PC-3 (cell line): ENCODE results near the gene ZFYVE19. TPM values are rescaled to one million over a fixed set of nuclear protein-coding genes. Genes with fewer than 3 reads are reported as not detected.
"Not testable (repeated sequence)": the region's sequence is repeated elsewhere in the genome, so short reads cannot be mapped to it uniquely, and the experiment has no call there.

Source experiments
- ATAC-seq: fragments of 200-7000 bp; cut with Tn5 transposase; 2 replicates; pipeline ENCODE4 v1.9.1; 2020; ENCODE audit warnings: mild to moderate bottlenecking, moderate library complexity
- BruUV-seq: library from RNA; stranded (reverse); fragments of 400-500 nt; replicated peaks from 2 replicates; lab custom pipeline; 2021; lab: Mats Ljungman, UMichigan
- CTCF ChIA-PET: fragments of 300-600 bp; sonication (Branson Sonifier 250); formaldehyde crosslinking; loops from one replicate; lab custom pipeline; 2022; ENCODE audit warnings: antibody characterized with exemption; lab: Charles Lee
- POLR2A ChIA-PET: fragments of 300-600 bp; sonication (Branson Sonifier 250); formaldehyde crosslinking; loops from one replicate; lab custom pipeline; 2022; ENCODE audit warnings: antibody characterized with exemption; ENCODE audit not compliant: unreplicated experiment; lab: Charles Lee
- DNase-seq: peaks from one replicate; pipeline ENCODE4 v3.0.0-alpha.2; 2015
- H2AFZ ChIP-seq: fragments of 300-600 bp; sonication (generic); 2 replicates; pipeline ENCODE4 v1.6.0; 2016; ENCODE audit warnings: antibody characterized with exemption, low read length
- H3F3A ChIP-seq: fragments of 300-600 bp; sonication (generic); one replicate; pipeline ENCODE4 v1.6.0; 2017; ENCODE audit warnings: antibody characterized with exemption, low read length, control low read depth, mild to moderate bottlenecking; ENCODE audit not compliant: unreplicated experiment
- H3K27ac ChIP-seq: fragments of 300-600 bp; sonication (generic); 2 replicates; pipeline ENCODE4 v1.5.1; 2016; ENCODE audit warnings: mild to moderate bottlenecking, low read length
- H3K27me3 ChIP-seq: fragments of 300-600 bp; sonication (generic); 2 replicates; pipeline ENCODE4 v1.6.1; 2016; ENCODE audit warnings: low read length, mixed read lengths
- H3K36me3 ChIP-seq: fragments of 300-600 bp; sonication (generic); 2 replicates; pipeline ENCODE4 v1.6.1; 2016; ENCODE audit warnings: low read depth, mixed run types, low read length, mixed read lengths
- H3K4me1 ChIP-seq: fragments of 300-600 bp; sonication (generic); 2 replicates; pipeline ENCODE4 v1.5.1; 2016; ENCODE audit warnings: low read length; ENCODE audit not compliant: insufficient read depth
- H3K4me2 ChIP-seq: fragments of 300-600 bp; sonication (generic); 2 replicates; pipeline ENCODE4 v1.6.0; 2016; ENCODE audit warnings: low read length
- H3K4me3 ChIP-seq: fragments of 300-600 bp; sonication (generic); 2 replicates; pipeline ENCODE4 v1.5.1; 2016; ENCODE audit warnings: mild to moderate bottlenecking, low read length, mixed read lengths
- H3K79me2 ChIP-seq: fragments of 300-600 bp; sonication (generic); 2 replicates; pipeline ENCODE4 v1.6.1; 2017; ENCODE audit warnings: low read length, mixed read lengths
- H3K9ac ChIP-seq: fragments of 300-600 bp; sonication (generic); 2 replicates; pipeline ENCODE4 v1.6.0; 2016; ENCODE audit warnings: mild to moderate bottlenecking, low read length
- H3K9me2 ChIP-seq: fragments of 300-600 bp; sonication (generic); replicated peaks from 2 replicates; pipeline ENCODE4 v1.6.1; 2016; ENCODE audit warnings: mixed run types, low read length, mixed read lengths
- H3K9me3 ChIP-seq: fragments of 300-600 bp; sonication (generic); 2 replicates; pipeline ENCODE4 v1.6.1; 2016; ENCODE audit warnings: low read length, mixed read lengths
- H4K20me1 ChIP-seq: fragments of 300-600 bp; sonication (generic); 2 replicates; pipeline ENCODE4 v1.6.1; 2016; ENCODE audit warnings: low read length, mixed read lengths
- EZH2 ChIP-seq: fragments of 300-600 bp; sonication (generic); IDR thresholded peaks from one replicate; pipeline ENCODE4 v1.6.1; 2017; ENCODE audit warnings: antibody characterized with exemption, mild to moderate bottlenecking, low read length; ENCODE audit not compliant: unreplicated experiment
- EZH2phosphoT487 ChIP-seq: fragments of 300-600 bp; sonication (generic); IDR thresholded peaks from 2 replicates; pipeline ENCODE4 v1.6.1; 2018; ENCODE audit warnings: mild to moderate bottlenecking, antibody characterized with exemption, low read length, borderline replicate concordance
- intact Hi-C: fragments of 100-400 bp; cut with micrococcal nuclease; formaldehyde crosslinking; loops from 2 replicates; pipeline ENCODE4 v1.9.0; 2023
- total RNA-seq: library from RNA; depleted of rRNA; stranded (reverse); fragments of >200 nt; gene quantifications from 2 replicates; pipeline ENCODE4 v1.2.3, GENCODE V29; 2014; rRNA removed
- TF ChIP-seq, protein P1 (sequence below): fragments of 300-600 bp; sonication (generic); conservative IDR thresholded peaks from 2 replicates; pipeline ENCODE4 v1.5.1; 2017; ENCODE audit warnings: antibody characterized with exemption, low read depth, mild to moderate bottlenecking, low read length

The ZFYVE19 gene
- total RNA-seq, 1 experiment from 2014 or later, result 32.3 TPM

DNA sequence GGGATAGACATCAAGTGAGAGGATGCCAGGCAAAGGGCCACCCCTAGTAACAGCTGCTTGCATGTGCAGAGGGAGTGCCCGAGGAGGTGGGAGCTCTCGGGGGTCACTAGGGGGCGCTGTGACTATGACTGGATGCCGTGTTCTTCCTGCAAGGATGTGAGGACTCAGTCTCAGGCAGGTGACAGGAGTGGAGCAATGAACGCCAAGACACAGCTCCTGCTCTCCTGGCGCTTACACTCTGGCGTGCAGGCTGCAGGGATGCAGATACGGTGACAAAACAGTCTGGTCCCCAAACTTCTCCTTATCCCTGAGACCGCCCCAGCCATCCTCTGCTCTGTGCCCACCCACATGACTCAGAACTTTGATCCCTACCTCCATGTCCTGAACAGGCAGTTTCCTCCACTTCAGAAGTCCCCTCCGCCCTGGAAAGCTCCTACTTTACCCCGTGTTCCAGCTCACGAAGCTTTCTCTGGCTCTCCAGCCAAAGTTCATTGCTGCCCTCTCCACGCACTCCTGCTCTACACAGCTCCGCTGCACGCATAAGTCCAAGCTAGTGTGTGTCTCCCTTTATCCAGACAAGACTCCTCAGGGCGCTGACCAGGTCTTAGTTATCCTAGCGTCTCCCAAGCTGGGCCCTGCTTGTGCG is 52.4 kb downstream of the ZFYVE19 start:
- H3K4me1 ChIP-seq, result peaks cover 47% of the 10 kb centered on the region
- H3K9me2 ChIP-seq, result no peaks in the 10 kb centered on the region
- TF ChIP-seq EZH2, result no peak
- TF ChIP-seq, protein P1, sequence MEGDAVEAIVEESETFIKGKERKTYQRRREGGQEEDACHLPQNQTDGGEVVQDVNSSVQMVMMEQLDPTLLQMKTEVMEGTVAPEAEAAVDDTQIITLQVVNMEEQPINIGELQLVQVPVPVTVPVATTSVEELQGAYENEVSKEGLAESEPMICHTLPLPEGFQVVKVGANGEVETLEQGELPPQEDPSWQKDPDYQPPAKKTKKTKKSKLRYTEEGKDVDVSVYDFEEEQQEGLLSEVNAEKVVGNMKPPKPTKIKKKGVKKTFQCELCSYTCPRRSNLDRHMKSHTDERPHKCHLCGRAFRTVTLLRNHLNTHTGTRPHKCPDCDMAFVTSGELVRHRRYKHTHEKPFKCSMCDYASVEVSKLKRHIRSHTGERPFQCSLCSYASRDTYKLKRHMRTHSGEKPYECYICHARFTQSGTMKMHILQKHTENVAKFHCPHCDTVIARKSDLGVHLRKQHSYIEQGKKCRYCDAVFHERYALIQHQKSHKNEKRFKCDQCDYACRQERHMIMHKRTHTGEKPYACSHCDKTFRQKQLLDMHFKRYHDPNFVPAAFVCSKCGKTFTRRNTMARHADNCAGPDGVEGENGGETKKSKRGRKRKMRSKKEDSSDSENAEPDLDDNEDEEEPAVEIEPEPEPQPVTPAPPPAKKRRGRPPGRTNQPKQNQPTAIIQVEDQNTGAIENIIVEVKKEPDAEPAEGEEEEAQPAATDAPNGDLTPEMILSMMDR, result peak; percentile 94
- POLR2A ChIA-PET, result interaction anchor here (0.5 to 0.6 kb wide), 2 partner anchors 14 to 16 kb away, joined by 3 read pairs; no protein-coding TSS in a partner anchor
- peak; percentile 63 for ATAC-seq
- no peaks in the 10 kb centered on the region for H3K9me3 ChIP-seq
- DNase-seq, result peak; percentile 87
- TSS peak; percentile 0 for BruUV-seq
- no peaks in the 10 kb centered on the region for H4K20me1 ChIP-seq
- H3K9ac ChIP-seq, result no peak overlapping the region
- H3K4me2 ChIP-seq, result no peak overlapping the region
- H3K4me3 ChIP-seq, result no peak overlapping the region
- CTCF ChIA-PET, result interaction anchor here (0.5 to 3.8 kb wide), 17 partner anchors 9 to 307 kb away, joined by 3 to 80 read pairs (median 5); partner anchors contain the start of genes RHOV and VPS18
- H3K27me3 ChIP-seq, result no peaks in the 10 kb centered on the region
- intact Hi-C loops, result loop anchor here (5.0 kb wide), 1 partner anchor 158 kb away; no protein-coding TSS in a partner anchor
- 0 out of 2 replicates have a peak overlapping the region, but pooled peaks have one; percentile 5 for H3K27ac ChIP-seq
- H3K36me3 ChIP-seq, result peaks cover 25% of the 10 kb centered on the region
- H3F3A ChIP-seq, result peaks cover 14% of the 10 kb centered on the region
- no peaks in the 10 kb centered on the region for H3K79me2 ChIP-seq
- H2AFZ ChIP-seq, result no peak overlapping the region

DNA sequence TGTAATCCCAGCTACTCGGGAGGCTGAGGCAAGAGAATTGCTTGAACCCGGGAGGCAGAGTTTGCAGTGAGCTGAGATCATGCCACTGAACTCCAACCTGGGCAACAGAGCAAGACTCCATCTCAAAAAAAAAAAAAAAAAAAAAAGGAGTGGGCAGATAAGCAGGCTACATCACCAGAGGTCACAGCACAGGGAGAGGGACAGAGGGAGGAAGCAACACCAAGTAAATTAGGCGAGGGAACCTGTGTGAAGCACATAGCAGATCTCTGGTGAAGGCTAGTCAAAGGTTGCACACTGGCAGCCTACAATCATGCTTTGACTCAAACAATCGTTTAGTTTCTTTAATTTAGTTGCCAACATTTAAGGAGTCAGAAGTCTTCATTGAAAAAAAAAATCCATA is 54.3 kb downstream of the ZFYVE19 start:
- Histone ChIP-seq H3K36me3 (peaks cover 12% of the 10 kb centered on the region), H3F3A (peaks cover 14% of the 10 kb centered on the region), H3K9ac (peak overlapping the region; percentile 57), H3K27ac (peak overlapping the region; percentile 88), H3K4me1 (peaks cover 53% of the 10 kb centered on the region)
- ChIA-PET CTCF (interaction anchor here (0.6 to 3.3 kb wide), 3 partner anchors 12 to 229 kb away, joined by 5 to 32 read pairs (median 6); partner anchors contain the start of gene RHOV), POLR2A (interaction anchor here (0.5 kb wide), 1 partner anchor 67 kb away, joined by 4 read pairs; no protein-coding TSS in a partner anchor)
- BruUV-seq, ATAC-seq, intact Hi-C loops, H2AFZ ChIP-seq, H3K4me3 ChIP-seq, H3K9me3 ChIP-seq, DNase-seq, H3K27me3 ChIP-seq, H3K9me2 ChIP-seq, H4K20me1 ChIP-seq, H3K4me2 ChIP-seq, H3K79me2 ChIP-seq: not testable (repeated sequence)

DNA sequence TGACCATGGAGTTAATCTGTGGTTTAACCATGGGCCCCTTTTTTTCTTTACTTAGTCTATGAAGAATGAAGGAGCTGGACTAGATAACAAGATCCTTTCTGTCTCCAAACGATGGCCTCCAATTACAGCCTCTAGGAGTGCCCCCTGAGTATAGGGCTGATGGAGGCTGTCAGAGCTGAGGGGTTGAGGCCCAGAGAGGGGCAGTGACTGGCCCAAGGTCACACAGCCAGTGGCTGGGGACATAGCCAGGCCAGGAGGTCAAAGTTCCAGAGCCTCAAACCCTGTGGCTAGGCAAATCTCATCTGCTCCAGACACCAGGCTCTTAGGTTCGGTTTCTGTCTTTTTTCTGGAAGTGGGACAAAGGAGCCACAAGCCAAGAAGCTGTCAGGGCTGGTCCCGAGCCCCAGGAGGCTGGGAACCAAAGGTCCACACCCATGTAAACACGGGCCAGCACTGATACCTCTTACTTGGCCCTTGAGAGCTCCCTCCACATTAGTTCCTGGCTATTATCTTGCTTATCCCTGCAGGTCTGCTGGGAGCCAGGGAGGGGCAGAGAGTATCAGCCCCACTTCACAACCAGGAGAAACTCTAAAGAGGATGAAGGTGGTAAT is 56.9 kb downstream of the ZFYVE19 start:
- no peak overlapping the region for H3K4me3 ChIP-seq
- no peaks in the 10 kb centered on the region for H3K36me3 ChIP-seq
- no peaks in the 10 kb centered on the region for H3K9me3 ChIP-seq
- peak overlapping the region; percentile 12; the same call in 1 of the 2 replicates for H3K9ac ChIP-seq
- H3K27me3 ChIP-seq, result no peaks in the 10 kb centered on the region
- TF ChIP-seq, protein P1, result no peak
- TF ChIP-seq EZH2phosphoT487 (no peak), EZH2 (no peak)
- H3K4me1 ChIP-seq, result peaks cover 44% of the 10 kb centered on the region
- no peak overlapping the region for H2AFZ ChIP-seq
- H3F3A ChIP-seq, result peaks cover 10% of the 10 kb centered on the region
- no peak for ATAC-seq
- H3K4me2 ChIP-seq, result no peak overlapping the region
- intact Hi-C loops, result no loop called here
- ChIA-PET POLR2A (interaction anchor here (0.6 kb wide), 2 partner anchors 24 to 151 kb away, joined by 3 to 6 read pairs; no protein-coding TSS in a partner anchor), CTCF (interaction anchor here (1.1 to 3.3 kb wide), 3 partner anchors 9 to 31 kb away, joined by 3 to 32 read pairs (median 6); partner anchors contain the start of genes RHOV and VPS18)
- BruUV-seq, result no TSS peak
- H3K79me2 ChIP-seq, result no peaks in the 10 kb centered on the region
- H4K20me1 ChIP-seq, result no peaks in the 10 kb centered on the region
- H3K27ac ChIP-seq, result peak overlapping the region; percentile 95
- DNase-seq, result no peak
- no peaks in the 10 kb centered on the region for H3K9me2 ChIP-seq

Other genes with a start within 250 kb of the ZFYVE19 start
- gene CCDC32, start 242.0 kb upstream of the ZFYVE19 start, total RNA-seq, result 16.1 and 19.9 TPM in 2 replicates
- 22.2 and 24.4 TPM in 2 replicates for gene RPUSD2, start 237.8 kb upstream of the ZFYVE19 start, total RNA-seq
- gene KNL1, start 212.8 kb upstream of the ZFYVE19 start, total RNA-seq, result 33.5 and 33.8 TPM in 2 replicates
- 17.3 and 21.9 TPM in 2 replicates for gene RAD51, start 111.9 kb upstream of the ZFYVE19 start, total RNA-seq
- 21.4 and 34.0 TPM in 2 replicates for gene RMDN3, start 51.8 kb upstream of the ZFYVE19 start, total RNA-seq
- 58.9 and 65.8 TPM in 2 replicates for gene GCHFR, start 43.0 kb upstream of the ZFYVE19 start, total RNA-seq
- 0.63 and 1.5 TPM in 2 replicates for gene C15orf62, start 37.1 kb upstream of the ZFYVE19 start, total RNA-seq
- gene DNAJC17, start 384 bp downstream of the ZFYVE19 start, total RNA-seq, result 51.2 and 53.3 TPM in 2 replicates
- 0.33 TPM in 1 of 2 replicates, not detected in the other for gene PPP1R14D, start 21.6 kb downstream of the ZFYVE19 start, total RNA-seq
- gene SPINT1, start 37.0 kb downstream of the ZFYVE19 start, total RNA-seq, result 177 and 244 TPM in 2 replicates
- gene RHOV, start 67.1 kb downstream of the ZFYVE19 start, total RNA-seq, result 39.5 and 52.2 TPM in 2 replicates
- 37.6 and 39.5 TPM in 2 replicates for gene VPS18, start 87.4 kb downstream of the ZFYVE19 start, total RNA-seq
- gene DLL4, start 122.3 kb downstream of the ZFYVE19 start, total RNA-seq, result 2.2 and 2.9 TPM in 2 replicates
- gene CHAC1, start 146.4 kb downstream of the ZFYVE19 start, total RNA-seq, result 6.2 and 13.3 TPM in 2 replicates